ENCODE results near the gene ZNF737.

The ZNF737 gene

DNA sequence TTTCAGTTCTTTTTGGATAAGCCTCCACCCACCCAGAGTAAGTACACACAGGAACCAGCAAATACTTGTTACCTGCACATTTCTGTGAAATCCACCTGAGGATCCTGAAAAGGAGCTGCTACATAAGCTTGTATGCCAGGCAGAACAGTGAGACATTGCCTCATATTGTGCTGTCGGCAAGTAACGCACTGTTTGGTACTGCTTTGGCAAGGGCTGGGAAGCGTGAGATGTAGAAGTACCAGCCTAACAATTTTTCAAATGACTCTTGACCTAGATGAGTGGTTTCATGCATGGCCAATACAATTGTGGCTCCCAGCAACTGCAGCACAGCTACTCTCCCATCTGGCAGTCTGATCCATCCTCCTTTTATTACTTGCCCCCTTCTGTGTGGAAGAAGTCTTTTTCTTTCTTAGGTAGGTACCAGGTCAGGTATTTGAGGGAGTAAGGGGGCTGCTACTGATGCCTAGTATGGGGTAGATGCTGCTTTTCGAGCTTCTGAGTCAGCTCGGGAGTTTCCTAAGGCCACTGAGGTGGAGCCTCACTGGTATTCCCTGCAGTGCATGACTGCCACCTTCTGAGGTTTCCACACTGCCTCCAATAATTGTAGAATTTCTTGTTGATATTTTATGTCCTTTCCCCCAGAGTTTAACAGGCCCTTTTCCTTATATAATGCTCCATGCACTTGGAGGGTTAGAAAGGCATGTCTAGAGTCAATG is 52.2 kb downstream of the ZNF737 start:
- DNase-seq (ENCODE audit: low read depth): peak; percentile 2
- H3K4me3 ChIP-seq (ENCODE audit: low read length): no peak overlapping the region
- TF ChIP-seq, protein P1, sequence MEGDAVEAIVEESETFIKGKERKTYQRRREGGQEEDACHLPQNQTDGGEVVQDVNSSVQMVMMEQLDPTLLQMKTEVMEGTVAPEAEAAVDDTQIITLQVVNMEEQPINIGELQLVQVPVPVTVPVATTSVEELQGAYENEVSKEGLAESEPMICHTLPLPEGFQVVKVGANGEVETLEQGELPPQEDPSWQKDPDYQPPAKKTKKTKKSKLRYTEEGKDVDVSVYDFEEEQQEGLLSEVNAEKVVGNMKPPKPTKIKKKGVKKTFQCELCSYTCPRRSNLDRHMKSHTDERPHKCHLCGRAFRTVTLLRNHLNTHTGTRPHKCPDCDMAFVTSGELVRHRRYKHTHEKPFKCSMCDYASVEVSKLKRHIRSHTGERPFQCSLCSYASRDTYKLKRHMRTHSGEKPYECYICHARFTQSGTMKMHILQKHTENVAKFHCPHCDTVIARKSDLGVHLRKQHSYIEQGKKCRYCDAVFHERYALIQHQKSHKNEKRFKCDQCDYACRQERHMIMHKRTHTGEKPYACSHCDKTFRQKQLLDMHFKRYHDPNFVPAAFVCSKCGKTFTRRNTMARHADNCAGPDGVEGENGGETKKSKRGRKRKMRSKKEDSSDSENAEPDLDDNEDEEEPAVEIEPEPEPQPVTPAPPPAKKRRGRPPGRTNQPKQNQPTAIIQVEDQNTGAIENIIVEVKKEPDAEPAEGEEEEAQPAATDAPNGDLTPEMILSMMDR (IDR thresholded peaks at IDR 0.05; ENCODE audit: insufficient read depth, low read depth, low read length, missing control alignments): no peak

DNA sequence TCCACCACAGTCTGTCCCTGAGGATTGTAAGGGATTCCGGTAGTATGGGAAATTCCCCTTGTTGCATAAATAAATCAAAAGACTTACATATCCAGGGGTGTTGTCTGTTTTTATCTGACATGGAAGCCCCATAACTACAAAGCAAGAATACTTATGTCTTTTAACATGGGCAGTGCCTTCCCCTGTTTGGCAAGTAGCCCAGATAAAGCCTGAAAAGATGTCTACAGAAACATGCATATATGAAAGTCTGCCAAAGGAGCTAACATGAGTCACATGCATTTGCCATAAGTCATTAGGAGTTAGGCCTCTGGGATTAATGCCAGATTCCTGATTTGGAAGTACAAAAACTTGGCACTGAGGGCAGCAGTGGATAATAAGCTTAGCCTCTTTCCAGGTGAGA is 62.1 kb downstream of the ZNF737 start:
- H3K4me3 ChIP-seq (ENCODE audit: low read length): no peak overlapping the region
- TF ChIP-seq, protein P1 (IDR thresholded peaks at IDR 0.05; ENCODE audit: insufficient read depth, low read depth, low read length, missing control alignments): no peak
- peak; percentile 72 for DNase-seq (ENCODE audit: low read depth)
